Smooth muscle cell of the brain vasculature (primary cell): Measurements from ENCODE around the gene THRAP3.
"Not testable (repeated sequence)": the region's sequence is repeated elsewhere in the genome, so short reads cannot be mapped to it uniquely, and the experiment has no call there.

Source experiments
- DNase-seq: peaks from one replicate; pipeline ENCODE4 v3.0.0-alpha.2; 2012; ENCODE audit warnings: low read depth, low spot score

THRAP3 gene

GRCh38 chr1:36223996-36224536, at the start of gene THRAP3:
TSS of gene THRAP3 (plus strand) at chr1:36224443. CDS start at chr1:36282564, 58,121 bp downstream.
- DNase-seq: peak; percentile 99

GRCh38 chr1:36174713-36175112, 49.5 kb upstream of the THRAP3 start:
- DNase-seq: no peak

GRCh38 chr1:36175137-36176095, 48.8 kb upstream of the THRAP3 start:
- DNase-seq: no peak

- DNase-seq: no peak
These were observed 47.9 kb upstream of the THRAP3 start for GRCh38 chr1:36176106-36176949.

GRCh38 chr1:36177589-36178431, 46.4 kb upstream of the THRAP3 start:
- DNase-seq: no peak

- no peak for DNase-seq
These were observed 45.6 kb upstream of the THRAP3 start for GRCh38 chr1:36178471-36179219.

- DNase-seq: no peak
These were observed 45.0 kb upstream of the THRAP3 start for GRCh38 chr1:36179220-36179600.

GRCh38 chr1:36182734-36183133, 41.5 kb upstream of the THRAP3 start:
- DNase-seq: no peak

- DNase-seq: no peak
These were observed 40.9 kb upstream of the THRAP3 start for GRCh38 chr1:36183309-36183856.

- DNase-seq: peak; percentile 77
These were observed 36.2 kb upstream of the THRAP3 start for GRCh38 chr1:36187800-36188593.

GRCh38 chr1:36196805-36197204, 27.4 kb upstream of the THRAP3 start:
- DNase-seq: not testable (repeated sequence)

- DNase-seq: no peak
These were observed 25.6 kb upstream of the THRAP3 start for GRCh38 chr1:36198641-36199040.

GRCh38 chr1:36199934-36200741, 24.1 kb upstream of the THRAP3 start:
- no peak for DNase-seq

GRCh38 chr1:36203027-36203553, 21.2 kb upstream of the THRAP3 start:
- no peak for DNase-seq

- no peak for DNase-seq
These were observed 20.5 kb upstream of the THRAP3 start for GRCh38 chr1:36203554-36204346.

GRCh38 chr1:36204347-36204909, 19.8 kb upstream of the THRAP3 start:
- DNase-seq: no peak

GRCh38 chr1:36206323-36206858, 17.9 kb upstream of the THRAP3 start:
- DNase-seq: no peak
